ENCODE results near the gene IVNS1ABP. TPM values are rescaled to one million over a fixed set of nuclear protein-coding genes. Genes with fewer than 3 reads are reported as not detected.

The IVNS1ABP gene
- 18.1 and 21.6 TPM in 2 replicates for total RNA-seq

DNA sequence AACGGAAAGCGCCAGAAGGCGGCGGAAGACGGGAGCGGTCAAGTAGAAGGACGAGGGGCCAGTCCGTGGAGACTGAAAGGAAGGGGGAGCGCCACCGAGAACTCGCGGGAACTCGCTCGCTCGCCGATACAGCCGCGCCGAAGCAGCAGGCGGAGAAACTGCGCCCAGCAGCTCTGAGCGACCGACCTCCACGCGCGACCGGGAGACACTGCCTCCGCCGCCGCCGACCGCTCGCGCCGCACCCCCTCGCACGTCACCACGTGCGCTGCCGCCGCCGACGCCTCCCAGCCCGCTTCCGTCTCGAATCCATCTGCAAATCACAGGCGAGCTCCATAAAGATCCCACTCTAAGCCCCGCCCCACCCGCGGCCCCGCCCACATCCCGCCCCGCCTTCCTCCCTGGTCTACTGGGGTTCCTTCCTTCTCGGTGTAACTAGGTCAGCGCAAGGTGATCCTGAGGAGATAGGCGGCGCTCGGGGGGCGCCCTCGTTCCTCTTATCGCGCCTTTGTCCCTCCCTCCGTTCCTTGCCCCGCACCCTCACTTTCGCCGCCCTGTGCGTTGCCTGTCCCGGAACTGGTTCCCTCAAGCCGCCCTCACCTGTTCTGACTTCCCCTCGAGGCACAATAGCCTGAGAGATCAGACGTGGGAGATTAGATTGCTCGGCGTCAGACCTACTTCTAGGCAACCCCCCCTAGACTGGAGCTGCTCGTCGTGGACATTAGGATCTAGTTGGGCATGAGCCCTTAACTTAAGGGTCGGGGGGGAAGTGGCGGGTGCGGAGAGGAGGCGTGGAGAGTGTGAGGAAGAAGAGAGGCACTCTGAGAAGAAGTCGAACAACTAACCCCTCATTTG lies at the start of gene IVNS1ABP:
Gene IVNS1ABP (minus strand): TSS at position 210 of the 852 bp plus-strand sequence. CDS start 7,750 bp downstream, outside the sequence.

Other genes starting within 250 kb of the IVNS1ABP start
- 10.2 and 26.6 TPM in 2 replicates for gene TRMT1L, start 160.3 kb downstream of the IVNS1ABP start, total RNA-seq
- 2.1 and 4.6 TPM in 2 replicates for gene SWT1, start 160.1 kb downstream of the IVNS1ABP start, total RNA-seq